IPS-NIHi7 (cell line): ENCODE measurements around the gene RIPK1.

Source experiments
- DNase-seq: peaks from one replicate; pipeline ENCODE4 v3.0.0; 2012; ENCODE audit warnings: mixed read lengths; ENCODE audit errors: extremely low spot score

RIPK1 gene

DNA sequence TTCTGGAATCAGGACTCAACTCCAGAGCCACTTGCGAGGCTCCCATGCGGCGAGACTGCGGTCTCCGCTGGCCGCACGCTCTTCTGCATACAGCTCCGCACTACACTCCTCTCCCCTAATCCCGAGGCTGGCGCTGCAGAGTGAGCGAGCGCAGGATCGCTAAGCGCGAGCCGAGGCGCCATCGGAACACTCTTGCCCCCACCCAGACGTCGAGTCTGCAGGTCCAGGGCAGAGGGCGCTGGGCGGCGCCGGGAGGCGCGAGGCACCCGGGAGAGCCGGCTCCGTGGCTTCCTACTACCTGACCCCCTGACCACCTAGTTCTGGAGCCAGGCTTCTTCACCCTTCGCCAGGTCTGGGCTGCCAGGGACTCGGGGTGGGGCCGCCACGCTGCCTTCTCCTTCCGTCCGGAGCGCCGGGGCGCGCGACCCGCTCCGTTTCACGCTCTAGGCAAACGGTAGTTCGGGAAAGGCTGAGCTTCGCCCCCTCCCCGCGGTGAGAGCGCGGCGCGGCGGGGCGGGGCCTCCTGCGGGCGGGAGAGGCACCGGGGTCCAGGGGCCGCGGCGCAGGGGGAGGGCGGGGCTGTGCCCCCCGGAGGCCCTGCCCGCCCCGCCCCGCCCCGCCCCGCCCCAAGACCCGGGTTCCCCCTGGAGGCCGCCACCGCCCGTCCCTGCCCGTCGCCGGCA, 94.4 kb downstream of the RIPK1 start:
- peak; percentile 90 for DNase-seq

DNA sequence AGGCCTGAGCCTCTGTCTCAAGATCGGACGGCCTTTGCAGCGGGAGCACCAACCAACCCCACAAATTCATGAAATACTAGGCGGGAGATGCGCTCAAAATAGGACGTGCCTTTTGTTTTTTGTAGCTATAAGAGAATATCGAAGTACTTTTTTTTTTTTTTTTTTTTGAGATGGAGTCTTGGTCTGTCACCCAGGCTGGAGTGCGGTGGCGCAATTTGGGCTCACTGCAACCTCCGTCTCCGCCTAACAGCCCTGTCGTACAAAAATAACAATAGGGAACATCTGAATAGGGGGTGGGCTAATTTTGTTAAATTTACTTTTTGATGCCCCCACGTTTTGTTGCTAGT, 94.9 kb downstream of the RIPK1 start:
- DNase-seq = no peak

DNA sequence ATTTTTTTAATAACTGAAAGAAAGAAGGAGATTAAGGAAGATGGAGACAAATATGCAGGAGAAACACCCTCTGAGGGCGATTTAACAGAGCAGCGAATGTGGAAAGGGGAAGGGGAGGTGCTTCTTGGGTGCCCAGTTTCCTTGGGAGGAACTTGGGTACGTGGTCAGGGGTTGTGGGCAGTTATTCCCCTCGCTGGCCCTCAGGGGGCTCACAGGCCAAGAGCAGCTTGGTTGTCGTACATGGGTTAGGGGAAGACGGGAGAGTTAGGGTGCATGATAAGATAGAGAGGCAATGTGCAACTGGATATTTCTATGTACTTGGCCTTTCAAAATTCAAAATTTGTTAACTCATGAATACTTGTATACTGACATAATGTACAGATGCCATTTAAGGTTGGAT, 96.1 kb downstream of the RIPK1 start:
- DNase-seq = no peak
